Adrenal gland (tissue), 12 donors: ENCODE measurements around the gene MEX3A. TPM values are rescaled to one million over a fixed set of nuclear protein-coding genes. Genes with fewer than 3 reads are reported as not detected.

Experiments used
- DNase-seq, 7 donors: peaks; one replicate each; pipeline ENCODE4 v3.0.0-alpha.2; 2019 to 2020
- H3K27ac ChIP-seq, 5 donors: fragments of 200-600 bp; sonication (generic) in 4 of 5; 1 replicate in 3 of 5; 2 replicates in 2 of 5; pipeline versions ENCODE4 v1.5.1 to v1.8.0; 2016 to 2020; ENCODE audit warnings: mild to moderate bottlenecking in 1 of 5
- H3K27me3 ChIP-seq: fragments of 200-600 bp; 2 replicates; pipeline ENCODE4 v1.8.0; 2021
- H3K36me3 ChIP-seq, 2 donors: fragments of 200-600 bp; replicated peaks in 1 of 2; 1 replicate in 1 of 2; 2 replicates in 1 of 2; pipeline versions ENCODE4 v1.5.1 to v1.8.0; 2018 to 2022
- H3K4me1 ChIP-seq, 2 donors: fragments of 200-600 bp; replicated peaks in 1 of 2; 1 replicate in 1 of 2; 2 replicates in 1 of 2; pipeline versions ENCODE4 v1.5.1 to v1.8.0; 2018 to 2021
- H3K4me3 ChIP-seq, 4 donors: fragments of 200-600 bp; sonication (generic) in 3 of 4; one replicate each; pipeline ENCODE4 v1.5.1; 2016 to 2018
- H3K9me3 ChIP-seq, 3 donors: fragments of 200-600 bp; sonication (generic) in 1 of 3; replicated peaks in 1 of 3; 1 replicate in 2 of 3; 2 replicates in 1 of 3; pipeline versions ENCODE4 v1.5.1 to v1.8.0; 2016 to 2021
- POLR2A ChIP-seq, 2 donors: fragments of 450-650 bp; IDR thresholded peaks; one replicate each; pipeline ENCODE4 v1.6.1; 2017; ENCODE audit warnings: antibody characterized with exemption in 2 of 2, mild to moderate bottlenecking in 2 of 2, moderate library complexity in 1 of 2
- WGBS, 4 donors: extraction: QIAGEN DNeasy Blood & Tissue Kit in 2 of 4; methylation state at CpG; one replicate each; pipeline versions ENCODE4 v1.1.5 to v1.1.7; 2013 to 2017; 5-methylcytosine and 5-hydroxymethylcytosine counted together
- intact Hi-C, 2 donors: fragments of 100-400 bp; cut with DNase I; formaldehyde crosslinking; loops; one replicate each; pipeline versions ENCODE4 v1.14.1 to v1.15.0; 2022 to 2023
- polyA plus RNA-seq, 3 donors: library from polyadenylated mRNA; stranded (reverse); fragments of 200-250 nt in 2 of 3; fragments of 350-450 nt in 1 of 3; fragmentation: Illumina TruSeq in 1 of 3; extraction: RNeasy Lipid Tissue Mini Kit (QIAGEN cat#74804) in 1 of 3; gene quantifications; one replicate each; pipeline ENCODE4 v1.2.3, GENCODE V29; 2013 to 2014
- total RNA-seq, 9 donors: library from RNA; depleted of rRNA in 4 of 9; stranded (reverse); fragments of >200 nt in 4 of 9; fragments of 120-200 nt in 1 of 9; fragmentation: NEBNext Ultra II Directional in 1 of 9; extraction: Animal tissue kit (Norgen Biotek cat#: 25700) in 1 of 9; gene quantifications; one replicate each; pipeline versions ENCODE4 v1.1.0 to v1.2.4, GENCODE V29; 2013 to 2023
- TF ChIP-seq, protein P1 (sequence below), 6 experiments: fragments of 450-650 bp in 4 of 6; fragments of 200-600 bp in 2 of 6; sonication (generic) in 1 of 6; IDR thresholded peaks; 1 replicate in 5 of 6; 2 replicates in 1 of 6; pipeline versions ENCODE4 v1.5.1 to v1.8.0; 2016 to 2021; ENCODE audit warnings: antibody characterized with exemption in 6 of 6, mild to moderate bottlenecking in 2 of 6, moderate library complexity in 1 of 6
- donor health status: healthy with polysubstance abuse.
- donor health status: Bipolar disorder and iron deficiency.
- donor health status: DM: yes; HTN: yes; CAD: no.
- donor health status: DM: no; HTN: no; CAD: no.
- donor health status: DM: no; HTN: no; CAD: no.
- donor health status: DM: yes; HTN: yes; CAD: no.

Gene MEX3A
- total and polyA plus RNA-seq, 12 donors: 0.09 to 2.4 (median 0.37) TPM

DNA sequence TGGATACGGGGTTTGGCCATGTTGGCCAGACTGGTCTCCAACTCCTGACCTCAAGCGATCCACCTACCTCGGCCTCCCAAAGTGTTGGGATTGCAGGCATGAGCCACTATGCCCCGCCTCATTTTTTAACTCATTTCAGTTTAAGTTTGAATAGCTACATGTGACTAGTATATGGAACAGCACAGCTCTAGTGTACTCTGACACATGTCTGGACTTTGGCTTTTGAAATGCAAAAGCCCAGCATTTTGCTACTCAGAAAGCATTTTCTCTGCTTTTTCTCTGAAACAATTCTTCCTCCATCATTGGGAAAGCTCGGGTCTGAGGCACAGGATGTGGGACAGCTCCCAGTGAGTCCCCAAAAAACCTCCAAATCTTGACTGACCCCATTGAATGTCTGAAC is 57.5 kb downstream of the MEX3A start:
- Histone ChIP-seq H3K36me3 (no peaks in the 10 kb centered on the region), H3K4me3 (no peak overlapping the region), H3K27ac (no peak overlapping the region), H3K4me1 (peaks cover 3 to 8% of the 10 kb centered on the region in 2 donors), H3K9me3 (no peaks in the 10 kb centered on the region), H3K27me3 (no peaks in the 10 kb centered on the region)
- no peak for DNase-seq
- TF ChIP-seq, protein P1, sequence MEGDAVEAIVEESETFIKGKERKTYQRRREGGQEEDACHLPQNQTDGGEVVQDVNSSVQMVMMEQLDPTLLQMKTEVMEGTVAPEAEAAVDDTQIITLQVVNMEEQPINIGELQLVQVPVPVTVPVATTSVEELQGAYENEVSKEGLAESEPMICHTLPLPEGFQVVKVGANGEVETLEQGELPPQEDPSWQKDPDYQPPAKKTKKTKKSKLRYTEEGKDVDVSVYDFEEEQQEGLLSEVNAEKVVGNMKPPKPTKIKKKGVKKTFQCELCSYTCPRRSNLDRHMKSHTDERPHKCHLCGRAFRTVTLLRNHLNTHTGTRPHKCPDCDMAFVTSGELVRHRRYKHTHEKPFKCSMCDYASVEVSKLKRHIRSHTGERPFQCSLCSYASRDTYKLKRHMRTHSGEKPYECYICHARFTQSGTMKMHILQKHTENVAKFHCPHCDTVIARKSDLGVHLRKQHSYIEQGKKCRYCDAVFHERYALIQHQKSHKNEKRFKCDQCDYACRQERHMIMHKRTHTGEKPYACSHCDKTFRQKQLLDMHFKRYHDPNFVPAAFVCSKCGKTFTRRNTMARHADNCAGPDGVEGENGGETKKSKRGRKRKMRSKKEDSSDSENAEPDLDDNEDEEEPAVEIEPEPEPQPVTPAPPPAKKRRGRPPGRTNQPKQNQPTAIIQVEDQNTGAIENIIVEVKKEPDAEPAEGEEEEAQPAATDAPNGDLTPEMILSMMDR (IDR thresholded peaks at IDR 0.05): no peak
- no peak for TF ChIP-seq POLR2A (IDR thresholded peaks at IDR 0.05)
- 70 to 79% (median 76%) methylated on average over 3 to 5 of the region's 5 CpGs for WGBS, 4 donors
- intact Hi-C loops: no loop called here

Other genes starting within 250 kb of the MEX3A start
- 10 to 100 TPM; 13.7 to 41.7 (median 35.3) TPM for gene GON4L, start 225.3 kb downstream of the MEX3A start, total RNA-seq
- 10 to 100 TPM; 22.4 to 40.3 (median 32.8) TPM for gene GON4L, start 225.3 kb downstream of the MEX3A start, polyA plus RNA-seq
- 10 to 100 TPM in 5 of 9 donors, 1 to 10 TPM in 4; 3.0 to 28.2 (median 10.5) TPM for gene SYT11, start 222.9 kb downstream of the MEX3A start, total RNA-seq
- gene SYT11, start 222.9 kb downstream of the MEX3A start, polyA plus RNA-seq: 10 to 100 TPM in 1 of 3 donors, 1 to 10 TPM in 2; 1.1 to 19.2 (median 2.8) TPM
- gene RIT1, start 171.1 kb downstream of the MEX3A start, total RNA-seq: 10 to 100 TPM; 19.4 to 54.0 (median 31.4) TPM
- gene RIT1, start 171.1 kb downstream of the MEX3A start, polyA plus RNA-seq: 10 to 100 TPM; 10.3 to 18.2 (median 16.2) TPM
- gene KHDC4, start 148.1 kb downstream of the MEX3A start, total RNA-seq: 10 to 100 TPM; 16.8 to 52.9 (median 39.6) TPM
- gene KHDC4, start 148.1 kb downstream of the MEX3A start, polyA plus RNA-seq: 10 to 100 TPM; 33.2 to 46.4 (median 37.0) TPM
- not detected for gene RXFP4, start 140.8 kb downstream of the MEX3A start, total RNA-seq
- not detected for gene RXFP4, start 140.8 kb downstream of the MEX3A start, polyA plus RNA-seq
- 10 to 100 TPM in 8 of 9 donors, 1 to 10 TPM in 1; 7.6 to 41.3 (median 32.3) TPM for gene ARHGEF2, start 103.9 kb downstream of the MEX3A start, total RNA-seq
- 10 to 100 TPM; 13.6 to 27.8 (median 19.9) TPM for gene ARHGEF2, start 103.9 kb downstream of the MEX3A start, polyA plus RNA-seq
- 100 to 1,000 TPM; 171 to 722 (median 357) TPM for gene SSR2, start 61.5 kb downstream of the MEX3A start, total RNA-seq
- 100 to 1,000 TPM; 164 to 724 (median 287) TPM for gene SSR2, start 61.5 kb downstream of the MEX3A start, polyA plus RNA-seq
- gene UBQLN4, start 28.7 kb downstream of the MEX3A start, total RNA-seq: 10 to 100 TPM in 8 of 9 donors, 1 to 10 TPM in 1; 9.5 to 34.6 (median 22.6) TPM
- 10 to 100 TPM; 15.0 to 30.0 (median 27.5) TPM for gene UBQLN4, start 28.7 kb downstream of the MEX3A start, polyA plus RNA-seq
- gene LAMTOR2, start 27.7 kb downstream of the MEX3A start, total RNA-seq: 100 to 1,000 TPM in 3 of 9 donors, 10 to 100 TPM in 6; 53.6 to 140 (median 85.1) TPM
- gene LAMTOR2, start 27.7 kb downstream of the MEX3A start, polyA plus RNA-seq: 100 to 1,000 TPM in 2 of 3 donors, 10 to 100 TPM in 1; 76.0 to 216 (median 143) TPM
- gene RAB25, start 21.3 kb downstream of the MEX3A start, total RNA-seq: under 1 TPM in 1 of 9 donors, not detected in 8; 0.38 TPM
- gene RAB25, start 21.3 kb downstream of the MEX3A start, polyA plus RNA-seq: under 1 TPM in 2 of 3 donors, not detected in 1; 0.17 to 0.48 TPM
- 100 to 1,000 TPM; 116 to 591 (median 391) TPM for gene LMNA, start 32.2 kb upstream of the MEX3A start, total RNA-seq
- 100 to 1,000 TPM; 140 to 458 (median 374) TPM for gene LMNA, start 32.2 kb upstream of the MEX3A start, polyA plus RNA-seq
- gene SEMA4A, start 71.1 kb upstream of the MEX3A start, total RNA-seq: 1 to 10 TPM in 7 of 9 donors, under 1 TPM in 2; 0.30 to 4.8 (median 1.8) TPM
- 1 to 10 TPM in 2 of 3 donors, under 1 TPM in 1; 0.93 to 3.1 (median 2.4) TPM for gene SEMA4A, start 71.1 kb upstream of the MEX3A start, polyA plus RNA-seq
- 10 to 100 TPM; 11.4 to 33.7 (median 16.9) TPM for gene SLC25A44, start 111.6 kb upstream of the MEX3A start, total RNA-seq
- 10 to 100 TPM in 1 of 3 donors, 1 to 10 TPM in 2; 7.0 to 31.7 (median 8.6) TPM for gene SLC25A44, start 111.6 kb upstream of the MEX3A start, polyA plus RNA-seq
- 10 to 100 TPM; 47.6 to 90.2 (median 63.7) TPM for gene PMF1, start 130.5 kb upstream of the MEX3A start, total RNA-seq
- gene PMF1, start 130.5 kb upstream of the MEX3A start, polyA plus RNA-seq: 100 to 1,000 TPM in 1 of 3 donors, 10 to 100 TPM in 2; 45.6 to 103 (median 78.2) TPM
- 1 to 10 TPM in 3 of 9 donors, under 1 TPM in 4, not detected in 2; 0.39 to 2.1 (median 0.50) TPM for gene BGLAP, start 159.7 kb upstream of the MEX3A start, total RNA-seq
- 1 to 10 TPM in 2 of 3 donors, not detected in 1; 3.0 to 8.2 TPM for gene BGLAP, start 159.7 kb upstream of the MEX3A start, polyA plus RNA-seq
- 1 to 10 TPM in 5 of 9 donors, under 1 TPM in 2, not detected in 2; 0.91 to 3.0 (median 1.2) TPM for gene PAQR6, start 165.6 kb upstream of the MEX3A start, total RNA-seq
- gene PAQR6, start 165.6 kb upstream of the MEX3A start, polyA plus RNA-seq: 10 to 100 TPM in 1 of 3 donors, 1 to 10 TPM in 1, under 1 TPM in 1; 0.53 to 13.8 (median 5.4) TPM
- gene SMG5, start 200.4 kb upstream of the MEX3A start, total RNA-seq: 100 to 1,000 TPM in 3 of 9 donors, 10 to 100 TPM in 6; 66.3 to 110 (median 88.5) TPM
- gene SMG5, start 200.4 kb upstream of the MEX3A start, polyA plus RNA-seq: 10 to 100 TPM; 25.5 to 60.7 (median 45.3) TPM
- gene TMEM79, start 201.9 kb upstream of the MEX3A start, total RNA-seq: 1 to 10 TPM; 1.0 to 6.3 (median 3.0) TPM
- 1 to 10 TPM; 1.7 to 6.1 (median 4.4) TPM for gene TMEM79, start 201.9 kb upstream of the MEX3A start, polyA plus RNA-seq
- 100 to 1,000 TPM in 8 of 9 donors, 10 to 100 TPM in 1; 64.2 to 209 (median 146) TPM for gene GLMP, start 213.2 kb upstream of the MEX3A start, total RNA-seq
- 100 to 1,000 TPM in 1 of 3 donors, 10 to 100 TPM in 2; 49.8 to 134 (median 97.8) TPM for gene GLMP, start 213.2 kb upstream of the MEX3A start, polyA plus RNA-seq
- under 1 TPM in 2 of 9 donors, not detected in 7; 0.39 to 0.44 TPM for gene VHLL, start 216.8 kb upstream of the MEX3A start, total RNA-seq
- gene VHLL, start 216.8 kb upstream of the MEX3A start, polyA plus RNA-seq: under 1 TPM in 1 of 3 donors, not detected in 2; 0.72 TPM